Glutamatergic neuron (in vitro differentiated cells): Measurements from ENCODE around the gene TSPAN8. TPM values are rescaled to one million over a fixed set of nuclear protein-coding genes. Genes with fewer than 3 reads are reported as not detected.

ENCODE experiments used
- DNase-seq: peaks from one replicate; pipeline ENCODE4 v3.0.0; 2022
- H3K27ac Mint-ChIP-seq: one replicate; pipeline ENCODE4 v1.8.0; 2020; ENCODE audit warnings: mild to moderate bottlenecking, mixed read lengths, inconsistent platforms; ENCODE audit not compliant: unreplicated experiment
- H3K27me3 Mint-ChIP-seq: one replicate; pipeline ENCODE4 v1.8.0; 2020; ENCODE audit warnings: mild to moderate bottlenecking, moderate library complexity, mixed read lengths, inconsistent platforms; ENCODE audit not compliant: unreplicated experiment
- H3K36me3 Mint-ChIP-seq: one replicate; pipeline ENCODE4 v1.8.0; 2020; ENCODE audit warnings: mild to moderate bottlenecking, mixed read lengths, inconsistent platforms; ENCODE audit not compliant: unreplicated experiment
- H3K4me1 Mint-ChIP-seq: one replicate; pipeline ENCODE4 v1.8.0; 2020; ENCODE audit warnings: mild to moderate bottlenecking, low read depth, mixed read lengths, inconsistent platforms; ENCODE audit not compliant: unreplicated experiment
- H3K4me3 Mint-ChIP-seq: one replicate; pipeline ENCODE4 v1.8.0; 2020; ENCODE audit warnings: mild to moderate bottlenecking, mixed read lengths, inconsistent platforms; ENCODE audit not compliant: unreplicated experiment
- H3K9me3 Mint-ChIP-seq: one replicate; pipeline ENCODE4 v1.8.0; 2020; ENCODE audit warnings: mild to moderate bottlenecking, moderate library complexity, mixed read lengths, inconsistent platforms; ENCODE audit not compliant: unreplicated experiment
- total RNA-seq: library from RNA; stranded (reverse); fragmentation: NEBNext Ultra II Directional; extraction: Animal tissue kit (Norgen Biotek cat#: 25700); gene quantifications from one replicate; pipeline ENCODE4 v1.2.1, GENCODE V29; 2021; ENCODE audit not compliant: unreplicated experiment
- TF ChIP-seq, protein P1 (sequence below): fragments of 200-600 bp; sonication (generic); IDR thresholded peaks from one replicate; pipeline ENCODE4 v1.5.0; 2021; ENCODE audit not compliant: partially characterized antibody, unreplicated experiment

The TSPAN8 gene
- total RNA-seq, 1 donor from 2014 or later: 1.6 TPM

DNA sequence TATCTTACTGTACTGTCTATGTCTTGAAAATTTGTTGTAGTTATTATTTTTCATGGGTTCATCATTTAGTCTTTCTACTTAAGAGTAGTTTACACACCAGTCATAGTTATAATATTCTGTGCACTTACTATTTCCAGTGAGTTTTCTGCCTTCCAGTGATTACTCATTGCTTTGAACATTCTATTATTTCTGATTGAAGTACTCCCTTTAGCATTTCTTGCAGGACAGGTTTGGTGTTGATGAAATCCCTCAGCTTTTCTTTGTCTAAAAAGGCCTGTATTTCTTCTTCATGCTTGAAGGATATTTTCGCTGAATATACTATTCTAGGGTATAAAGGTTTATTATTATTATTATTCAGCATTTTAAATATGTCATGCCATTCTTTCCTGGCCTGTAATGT is 66.8 kb downstream of the TSPAN8 start:
- H3K36me3 Mint-ChIP-seq: peaks cover 12% of the 10 kb centered on the region
- H3K27me3 Mint-ChIP-seq: no peaks in the 10 kb centered on the region
- peaks cover 5% of the 10 kb centered on the region for H3K9me3 Mint-ChIP-seq
- no peak for DNase-seq
- TF ChIP-seq, protein P1, sequence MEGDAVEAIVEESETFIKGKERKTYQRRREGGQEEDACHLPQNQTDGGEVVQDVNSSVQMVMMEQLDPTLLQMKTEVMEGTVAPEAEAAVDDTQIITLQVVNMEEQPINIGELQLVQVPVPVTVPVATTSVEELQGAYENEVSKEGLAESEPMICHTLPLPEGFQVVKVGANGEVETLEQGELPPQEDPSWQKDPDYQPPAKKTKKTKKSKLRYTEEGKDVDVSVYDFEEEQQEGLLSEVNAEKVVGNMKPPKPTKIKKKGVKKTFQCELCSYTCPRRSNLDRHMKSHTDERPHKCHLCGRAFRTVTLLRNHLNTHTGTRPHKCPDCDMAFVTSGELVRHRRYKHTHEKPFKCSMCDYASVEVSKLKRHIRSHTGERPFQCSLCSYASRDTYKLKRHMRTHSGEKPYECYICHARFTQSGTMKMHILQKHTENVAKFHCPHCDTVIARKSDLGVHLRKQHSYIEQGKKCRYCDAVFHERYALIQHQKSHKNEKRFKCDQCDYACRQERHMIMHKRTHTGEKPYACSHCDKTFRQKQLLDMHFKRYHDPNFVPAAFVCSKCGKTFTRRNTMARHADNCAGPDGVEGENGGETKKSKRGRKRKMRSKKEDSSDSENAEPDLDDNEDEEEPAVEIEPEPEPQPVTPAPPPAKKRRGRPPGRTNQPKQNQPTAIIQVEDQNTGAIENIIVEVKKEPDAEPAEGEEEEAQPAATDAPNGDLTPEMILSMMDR: no peak
- no peak overlapping the region for H3K4me3 Mint-ChIP-seq
- H3K4me1 Mint-ChIP-seq: no peaks in the 10 kb centered on the region
- no peak overlapping the region for H3K27ac Mint-ChIP-seq

- H3K4me1 Mint-ChIP-seq: no peaks in the 10 kb centered on the region
These were observed 72.2 kb downstream of the TSPAN8 start for GRCh38 chr12:71085575-71085974.

DNA sequence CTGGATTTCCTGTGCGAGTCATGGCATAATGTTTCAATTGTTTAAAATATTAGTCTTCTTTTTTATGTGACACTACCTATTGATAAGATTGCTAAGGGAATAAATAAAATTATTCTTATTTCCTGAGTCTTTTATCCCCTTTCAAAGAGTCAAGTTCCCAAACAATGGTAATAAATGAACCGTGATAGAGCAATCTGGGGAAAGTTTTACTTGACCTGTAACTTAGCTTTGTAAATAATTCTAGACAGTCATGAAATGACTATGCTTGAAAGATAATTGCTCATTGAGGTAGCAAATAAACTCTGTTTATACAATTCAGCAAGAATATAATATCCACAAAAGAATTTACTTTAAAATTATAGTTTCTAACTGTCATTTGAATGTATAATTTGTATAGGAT is 82.1 kb downstream of the TSPAN8 start:
- no peak for DNase-seq
- TF ChIP-seq, protein P1: no peak
- peaks cover 2% of the 10 kb centered on the region for H3K27me3 Mint-ChIP-seq
- no peak overlapping the region for H3K4me3 Mint-ChIP-seq
- H3K27ac Mint-ChIP-seq: no peak overlapping the region
- H3K4me1 Mint-ChIP-seq: peaks cover 7% of the 10 kb centered on the region
- no peaks in the 10 kb centered on the region for H3K9me3 Mint-ChIP-seq
- H3K36me3 Mint-ChIP-seq: no peaks in the 10 kb centered on the region

More at GRCh38 chr12:71085575-71085974, 72.2 kb downstream of the TSPAN8 start:
- DNase-seq: no peak
- no peak overlapping the region for H3K27ac Mint-ChIP-seq
- TF ChIP-seq, protein P1: no peak
- H3K4me3 Mint-ChIP-seq: no peak overlapping the region
- H3K36me3 Mint-ChIP-seq: peaks cover 5% of the 10 kb centered on the region
- no peaks in the 10 kb centered on the region for H3K27me3 Mint-ChIP-seq
- H3K9me3 Mint-ChIP-seq: peaks cover 3% of the 10 kb centered on the region

Other genes with a start within 250 kb of the TSPAN8 start
- 0.34 TPM for gene PTPRR, start 237.3 kb downstream of the TSPAN8 start, total RNA-seq